ENCODE data around the gene ASB2.
A peak's percentile ranks its signal among the peaks of the same experiment; 100 is the strongest.

ASB2 gene

GRCh38 chr14:93892923-93893558 lies 83.3 kb downstream of the ASB2 start:
- Histone ChIP-seq H3K27ac (ENCODE audit: insufficient read depth in 1 of 2, low read depth in 1 of 2, low read length in 2 of 2, poor library complexity in 1 of 2, severe bottlenecking in 2 of 2) (no peak overlapping the region), H3K9me3 (ENCODE audit: control extremely low read depth in 1 of 5, control insufficient read depth in 4 of 5, insufficient read depth in 2 of 5, low read depth in 1 of 5, low read length in 4 of 5) (no peaks in the 10 kb centered on the region), H3K27me3 (replicated peaks in 2 of 5; ENCODE audit: control insufficient read depth in 4 of 5, insufficient read depth in 5 of 5, low read length in 4 of 5) (peaks cover 0 to 14% (median 6%) of the 10 kb centered on the region in 5 experiments), H3K36me3 (ENCODE audit: control insufficient read depth in 4 of 4, insufficient read depth in 4 of 4, low read length in 3 of 4) (no peaks in the 10 kb centered on the region), H3K4me3 (ENCODE audit: control insufficient read depth in 1 of 7, extremely low read depth in 1 of 7, insufficient read depth in 4 of 7, low read depth in 2 of 7, low read length in 6 of 7) (no peak overlapping the region), H3K4me1 (ENCODE audit: control extremely low read depth in 1 of 4, control insufficient read depth in 4 of 4, insufficient read depth in 4 of 4, low read length in 3 of 4) (no peaks in the 10 kb centered on the region)
- WGBS (ENCODE audit: insufficient coverage): 29% methylated on average over 10 of the region's 13 CpGs
- ChIA-PET CTCF (interaction anchor here (0.8 to 8.2 kb wide), 5 partner anchors 12 to 238 kb away, joined by 3 to 55 read pairs (median 3); no protein-coding TSS in a partner anchor), POLR2A (no interaction called here)
- peak; percentile 40 to 67 (median 56) for DNase-seq

GRCh38 chr14:93892505-93892839 lies 83.9 kb downstream of the ASB2 start:
- WGBS (ENCODE audit: insufficient coverage): 91% methylated on average over 4 of the region's 5 CpGs
- Histone ChIP-seq H3K4me1 (ENCODE audit: control extremely low read depth in 1 of 4, control insufficient read depth in 4 of 4, insufficient read depth in 4 of 4, low read length in 3 of 4) (no peaks in the 10 kb centered on the region), H3K36me3 (ENCODE audit: control insufficient read depth in 4 of 4, insufficient read depth in 4 of 4, low read length in 3 of 4) (no peaks in the 10 kb centered on the region), H3K9me3 (ENCODE audit: control extremely low read depth in 1 of 5, control insufficient read depth in 4 of 5, insufficient read depth in 2 of 5, low read depth in 1 of 5, low read length in 4 of 5) (no peaks in the 10 kb centered on the region), H3K4me3 (ENCODE audit: control insufficient read depth in 1 of 7, extremely low read depth in 1 of 7, insufficient read depth in 4 of 7, low read depth in 2 of 7, low read length in 6 of 7) (no peak overlapping the region), H3K27me3 (replicated peaks in 2 of 5; ENCODE audit: control insufficient read depth in 4 of 5, insufficient read depth in 5 of 5, low read length in 4 of 5) (peaks cover 0 to 16% (median 8%) of the 10 kb centered on the region in 5 experiments), H3K27ac (ENCODE audit: insufficient read depth in 1 of 2, low read depth in 1 of 2, low read length in 2 of 2, poor library complexity in 1 of 2, severe bottlenecking in 2 of 2) (no peak overlapping the region)
- ChIA-PET POLR2A (no interaction called here), CTCF (interaction anchor here (1.4 to 8.2 kb wide), 2 partner anchors 13 to 237 kb away, joined by 3 to 55 read pairs; no protein-coding TSS in a partner anchor)
- no peak for DNase-seq

GRCh38 chr14:93891756-93892504 lies 84.4 kb downstream of the ASB2 start:
- Histone ChIP-seq H3K36me3 (ENCODE audit: control insufficient read depth in 4 of 4, insufficient read depth in 4 of 4, low read length in 3 of 4) (no peaks in the 10 kb centered on the region), H3K27ac (ENCODE audit: insufficient read depth in 1 of 2, low read depth in 1 of 2, low read length in 2 of 2, poor library complexity in 1 of 2, severe bottlenecking in 2 of 2) (no peak overlapping the region), H3K4me1 (ENCODE audit: control extremely low read depth in 1 of 4, control insufficient read depth in 4 of 4, insufficient read depth in 4 of 4, low read length in 3 of 4) (no peaks in the 10 kb centered on the region), H3K9me3 (ENCODE audit: control extremely low read depth in 1 of 5, control insufficient read depth in 4 of 5, insufficient read depth in 2 of 5, low read depth in 1 of 5, low read length in 4 of 5) (no peaks in the 10 kb centered on the region), H3K4me3 (ENCODE audit: control insufficient read depth in 1 of 7, extremely low read depth in 1 of 7, insufficient read depth in 4 of 7, low read depth in 2 of 7, low read length in 6 of 7) (no peak overlapping the region), H3K27me3 (replicated peaks in 2 of 5; ENCODE audit: control insufficient read depth in 4 of 5, insufficient read depth in 5 of 5, low read length in 4 of 5) (peaks cover 2 to 16% (median 8%) of the 10 kb centered on the region in 5 experiments)
- DNase-seq: no peak
- POLR2A ChIA-PET: no interaction called here
- CTCF ChIA-PET: interaction anchor here (1.4 to 8.2 kb wide), 2 partner anchors 13 to 236 kb away, joined by 3 to 55 read pairs; no protein-coding TSS in a partner anchor
- WGBS (ENCODE audit: insufficient coverage): 76% methylated on average over 7 of the region's 15 CpGs

DNA sequence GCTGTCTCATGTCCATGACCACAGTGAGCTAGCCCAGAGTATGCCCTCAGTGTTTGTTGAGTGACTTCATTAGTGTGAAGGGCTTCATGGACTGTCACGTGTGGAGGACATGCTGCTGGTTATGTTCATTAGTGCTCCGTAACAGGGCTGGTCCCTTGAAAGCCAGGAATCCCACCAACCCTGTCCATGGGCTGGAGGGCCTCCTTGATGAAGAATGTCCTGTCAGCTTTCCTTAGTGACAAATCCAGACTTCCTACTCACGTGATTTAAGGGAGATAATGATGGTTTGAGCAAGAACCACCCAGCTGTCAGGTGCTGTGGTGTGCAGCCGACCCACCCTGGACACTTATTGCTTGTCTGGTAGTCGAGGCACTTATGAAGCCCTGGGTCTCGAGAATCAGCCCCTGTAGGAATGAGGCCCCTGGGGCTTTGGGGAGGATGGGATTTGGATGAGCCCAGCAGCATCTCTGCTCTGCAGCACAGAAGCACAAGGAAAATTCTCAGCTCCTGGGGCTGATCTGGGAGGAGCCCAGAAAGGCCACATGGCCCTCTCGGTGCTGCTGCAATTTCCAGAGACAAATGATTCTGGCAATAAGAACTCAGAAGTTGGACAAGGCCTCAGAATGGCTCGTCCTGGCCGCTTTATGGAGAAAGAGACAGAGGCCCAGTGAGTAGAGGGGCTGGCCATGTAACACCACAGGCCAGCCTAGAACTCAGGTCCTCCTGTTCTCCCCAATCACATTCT lies 86.5 kb downstream of the ASB2 start:
- no peak overlapping the region for H3K4me3 ChIP-seq (ENCODE audit: control insufficient read depth in 1 of 7, extremely low read depth in 1 of 7, insufficient read depth in 4 of 7, low read depth in 2 of 7, low read length in 6 of 7)
- no peak for DNase-seq
- H3K27me3 ChIP-seq (replicated peaks in 2 of 5; ENCODE audit: control insufficient read depth in 4 of 5, insufficient read depth in 5 of 5, low read length in 4 of 5): peaks cover 2 to 16% (median 10%) of the 10 kb centered on the region in 5 experiments
- no peaks in the 10 kb centered on the region for H3K36me3 ChIP-seq (ENCODE audit: control insufficient read depth in 4 of 4, insufficient read depth in 4 of 4, low read length in 3 of 4)
- no peaks in the 10 kb centered on the region for H3K4me1 ChIP-seq (ENCODE audit: control extremely low read depth in 1 of 4, control insufficient read depth in 4 of 4, insufficient read depth in 4 of 4, low read length in 3 of 4)
- POLR2A ChIA-PET: no interaction called here
- WGBS (ENCODE audit: insufficient coverage): 82% methylated on average over 6 of the region's 9 CpGs
- CTCF ChIA-PET: interaction anchor here (8.2 kb wide), 1 partner anchor 234 kb away, joined by 55 read pairs; no protein-coding TSS in a partner anchor
- peaks cover 0 to 2% (median 0%) of the 10 kb centered on the region in 5 experiments for H3K9me3 ChIP-seq (ENCODE audit: control extremely low read depth in 1 of 5, control insufficient read depth in 4 of 5, insufficient read depth in 2 of 5, low read depth in 1 of 5, low read length in 4 of 5)
- no peak overlapping the region for H3K27ac ChIP-seq (ENCODE audit: insufficient read depth in 1 of 2, low read depth in 1 of 2, low read length in 2 of 2, poor library complexity in 1 of 2, severe bottlenecking in 2 of 2)

- no peaks in the 10 kb centered on the region for H3K36me3 ChIP-seq (ENCODE audit: control insufficient read depth in 4 of 4, insufficient read depth in 4 of 4, low read length in 3 of 4)
- WGBS (ENCODE audit: insufficient coverage): 81% methylated on average over 10 of the region's 12 CpGs
- H3K27me3 ChIP-seq (replicated peaks in 2 of 5; ENCODE audit: control insufficient read depth in 4 of 5, insufficient read depth in 5 of 5, low read length in 4 of 5): peaks cover 2 to 16% (median 10%) of the 10 kb centered on the region in 5 experiments
- CTCF ChIA-PET: interaction anchor here (0.9 to 8.2 kb wide), 2 partner anchors 14 to 234 kb away, joined by 3 to 55 read pairs; no protein-coding TSS in a partner anchor
- no peak overlapping the region for H3K4me3 ChIP-seq (ENCODE audit: control insufficient read depth in 1 of 7, extremely low read depth in 1 of 7, insufficient read depth in 4 of 7, low read depth in 2 of 7, low read length in 6 of 7)
- peaks cover 0 to 3% (median 0%) of the 10 kb centered on the region in 5 experiments for H3K9me3 ChIP-seq (ENCODE audit: control extremely low read depth in 1 of 5, control insufficient read depth in 4 of 5, insufficient read depth in 2 of 5, low read depth in 1 of 5, low read length in 4 of 5)
- H3K4me1 ChIP-seq (ENCODE audit: control extremely low read depth in 1 of 4, control insufficient read depth in 4 of 4, insufficient read depth in 4 of 4, low read length in 3 of 4): no peaks in the 10 kb centered on the region
- DNase-seq: no peak
- POLR2A ChIA-PET: no interaction called here
- H3K27ac ChIP-seq (ENCODE audit: insufficient read depth in 1 of 2, low read depth in 1 of 2, low read length in 2 of 2, poor library complexity in 1 of 2, severe bottlenecking in 2 of 2): no peak overlapping the region
Observed at GRCh38 chr14:93888995-93889394, 87.4 kb downstream of the ASB2 start.

DNA sequence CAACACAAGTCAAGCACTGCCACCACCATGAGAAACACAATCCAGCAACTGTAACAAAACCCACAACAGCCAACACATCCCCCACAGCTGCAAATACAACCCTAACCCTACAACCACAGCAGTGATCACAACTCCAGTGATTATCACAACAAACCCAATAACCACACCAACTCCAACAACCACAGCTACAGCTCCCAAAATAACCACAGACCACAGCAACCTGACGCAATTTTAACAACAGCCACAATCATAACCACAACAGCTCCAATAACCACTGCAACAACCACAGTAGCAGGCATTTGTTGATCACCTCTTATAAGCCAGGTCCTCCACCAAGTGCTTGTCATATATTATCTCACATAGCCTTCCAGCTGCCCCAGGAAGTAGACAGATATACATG lies 91.4 kb downstream of the ASB2 start:
- H3K36me3 ChIP-seq (ENCODE audit: control insufficient read depth in 4 of 4, insufficient read depth in 4 of 4, low read length in 3 of 4): no peaks in the 10 kb centered on the region
- H3K4me3 ChIP-seq (ENCODE audit: control insufficient read depth in 1 of 7, extremely low read depth in 1 of 7, insufficient read depth in 4 of 7, low read depth in 2 of 7, low read length in 6 of 7): no peak overlapping the region
- WGBS (ENCODE audit: insufficient coverage): no CpG with 5 or more reads among the region's 1 CpG
- H3K27me3 ChIP-seq (replicated peaks in 2 of 5; ENCODE audit: control insufficient read depth in 4 of 5, insufficient read depth in 5 of 5, low read length in 4 of 5): peaks cover 2 to 18% (median 6%) of the 10 kb centered on the region in 5 experiments
- H3K27ac ChIP-seq (ENCODE audit: insufficient read depth in 1 of 2, low read depth in 1 of 2, low read length in 2 of 2, poor library complexity in 1 of 2, severe bottlenecking in 2 of 2): no peak overlapping the region
- CTCF ChIA-PET: interaction anchor here (0.6 kb wide), 1 partner anchor 16 kb away, joined by 3 read pairs; no protein-coding TSS in a partner anchor
- H3K9me3 ChIP-seq (ENCODE audit: control extremely low read depth in 1 of 5, control insufficient read depth in 4 of 5, insufficient read depth in 2 of 5, low read depth in 1 of 5, low read length in 4 of 5): peaks cover 0 to 6% (median 2%) of the 10 kb centered on the region in 5 experiments
- no peaks in the 10 kb centered on the region for H3K4me1 ChIP-seq (ENCODE audit: control extremely low read depth in 1 of 4, control insufficient read depth in 4 of 4, insufficient read depth in 4 of 4, low read length in 3 of 4)
- no peak for DNase-seq
- POLR2A ChIA-PET: no interaction called here
